ENCODE measurements around the gene CHST4.

CHST4 gene

DNA sequence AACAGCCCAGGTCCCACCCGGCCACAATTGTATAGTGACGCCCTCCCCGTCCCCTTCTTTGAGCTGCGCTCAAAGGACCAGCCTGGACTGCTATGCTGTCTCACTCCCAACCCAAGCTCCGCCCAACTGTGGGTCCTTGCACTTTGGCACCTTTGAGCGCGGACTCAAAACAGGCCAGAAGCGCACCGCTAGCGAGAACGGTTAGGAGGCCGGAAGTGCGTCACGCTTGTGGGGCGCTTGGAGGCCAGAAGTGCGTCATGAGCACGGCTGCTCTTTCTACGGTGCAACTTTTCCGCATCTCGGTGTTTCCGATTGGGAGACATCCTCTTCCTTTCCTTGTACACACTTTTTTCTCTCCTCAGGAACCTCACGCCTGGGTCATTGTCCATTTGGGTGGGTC, 37.1 kb upstream of the CHST4 start, which contains the start of gene ZNF19:
Gene ZNF19 (minus strand): TSS at position 203 of the 400 bp plus-strand sequence. CDS start 7,210 bp downstream, outside the sequence.
- Histone ChIP-seq H3K9me2 (replicated peaks; ENCODE audit: low read depth, low read length) (no peaks in the 10 kb centered on the region), H3F3A (ENCODE audit: low read depth) (no peaks in the 10 kb centered on the region), H2AFZ (ENCODE audit: low read length) (no peak within 1 kb of the TSS), H3K4me3 (ENCODE audit: low read length, poor library complexity, severe bottlenecking) (no peak within 1 kb of the TSS), H3K4me2 (ENCODE audit: low read depth, low read length, poor library complexity, severe bottlenecking) (no peak within 1 kb of the TSS), H3K4me1 (ENCODE audit: insufficient read depth, low read length, poor library complexity, severe bottlenecking) (peaks cover 10% of the 10 kb centered on the region), H3K9me3 (ENCODE audit: insufficient read depth, low read depth, low read length) (no peaks in the 10 kb centered on the region), H3K27me3 (ENCODE audit: insufficient read depth, low read length, poor library complexity, severe bottlenecking) (no peaks in the 10 kb centered on the region), H3K9ac (ENCODE audit: low read depth, low read length, poor library complexity, severe bottlenecking) (no peak within 1 kb of the TSS), H3K79me2 (ENCODE audit: insufficient read depth, low read length) (no peaks in the 10 kb centered on the region), H4K20me1 (ENCODE audit: insufficient read depth, low read length, poor library complexity, severe bottlenecking) (no peaks in the 10 kb centered on the region), H3K36me3 (ENCODE audit: insufficient read depth, low read length) (no peaks in the 10 kb centered on the region)
- TF ChIP-seq, protein P1, sequence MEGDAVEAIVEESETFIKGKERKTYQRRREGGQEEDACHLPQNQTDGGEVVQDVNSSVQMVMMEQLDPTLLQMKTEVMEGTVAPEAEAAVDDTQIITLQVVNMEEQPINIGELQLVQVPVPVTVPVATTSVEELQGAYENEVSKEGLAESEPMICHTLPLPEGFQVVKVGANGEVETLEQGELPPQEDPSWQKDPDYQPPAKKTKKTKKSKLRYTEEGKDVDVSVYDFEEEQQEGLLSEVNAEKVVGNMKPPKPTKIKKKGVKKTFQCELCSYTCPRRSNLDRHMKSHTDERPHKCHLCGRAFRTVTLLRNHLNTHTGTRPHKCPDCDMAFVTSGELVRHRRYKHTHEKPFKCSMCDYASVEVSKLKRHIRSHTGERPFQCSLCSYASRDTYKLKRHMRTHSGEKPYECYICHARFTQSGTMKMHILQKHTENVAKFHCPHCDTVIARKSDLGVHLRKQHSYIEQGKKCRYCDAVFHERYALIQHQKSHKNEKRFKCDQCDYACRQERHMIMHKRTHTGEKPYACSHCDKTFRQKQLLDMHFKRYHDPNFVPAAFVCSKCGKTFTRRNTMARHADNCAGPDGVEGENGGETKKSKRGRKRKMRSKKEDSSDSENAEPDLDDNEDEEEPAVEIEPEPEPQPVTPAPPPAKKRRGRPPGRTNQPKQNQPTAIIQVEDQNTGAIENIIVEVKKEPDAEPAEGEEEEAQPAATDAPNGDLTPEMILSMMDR (conservative IDR thresholded peaks at IDR 0.05; ENCODE audit: low read length) = no peak
- no peak for TF ChIP-seq EZH2phosphoT487 (IDR thresholded peaks at IDR 0.05; ENCODE audit: borderline replicate concordance)

DNA sequence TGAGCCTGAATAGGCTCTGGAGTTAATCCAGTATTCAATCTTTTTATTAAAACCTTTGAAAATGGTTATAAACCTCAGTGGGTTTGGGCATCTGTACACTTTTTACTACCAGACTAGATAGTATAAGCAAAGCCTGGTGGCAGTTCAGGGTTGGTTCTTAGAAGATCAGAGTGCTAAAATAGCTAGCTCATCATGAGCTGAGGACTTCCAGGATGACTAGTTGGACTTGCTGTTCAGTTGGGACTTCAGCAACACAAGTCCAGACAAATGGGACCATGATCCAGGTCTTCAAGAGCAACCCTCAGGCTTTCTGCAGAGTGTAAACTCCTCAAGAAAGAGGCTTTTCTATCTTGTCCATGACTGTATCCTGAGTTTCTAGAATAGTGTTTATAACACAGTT, 35.9 kb upstream of the CHST4 start:
- no peak overlapping the region for H3K4me2 ChIP-seq (ENCODE audit: low read depth, low read length, poor library complexity, severe bottlenecking)
- H3K79me2 ChIP-seq (ENCODE audit: insufficient read depth, low read length) = no peaks in the 10 kb centered on the region
- H3K9ac ChIP-seq (ENCODE audit: low read depth, low read length, poor library complexity, severe bottlenecking) = no peak overlapping the region
- no peaks in the 10 kb centered on the region for H3F3A ChIP-seq (ENCODE audit: low read depth)
- no peaks in the 10 kb centered on the region for H4K20me1 ChIP-seq (ENCODE audit: insufficient read depth, low read length, poor library complexity, severe bottlenecking)
- H3K4me3 ChIP-seq (ENCODE audit: low read length, poor library complexity, severe bottlenecking) = no peak overlapping the region
- peaks cover 6% of the 10 kb centered on the region for H3K4me1 ChIP-seq (ENCODE audit: insufficient read depth, low read length, poor library complexity, severe bottlenecking)
- no peaks in the 10 kb centered on the region for H3K9me2 ChIP-seq (replicated peaks; ENCODE audit: low read depth, low read length)
- no peaks in the 10 kb centered on the region for H3K9me3 ChIP-seq (ENCODE audit: insufficient read depth, low read depth, low read length)
- no peak overlapping the region for H2AFZ ChIP-seq (ENCODE audit: low read length)
- TF ChIP-seq, protein P1 (conservative IDR thresholded peaks at IDR 0.05; ENCODE audit: low read length) = no peak
- TF ChIP-seq EZH2phosphoT487 (IDR thresholded peaks at IDR 0.05; ENCODE audit: borderline replicate concordance) = no peak
- no peaks in the 10 kb centered on the region for H3K27me3 ChIP-seq (ENCODE audit: insufficient read depth, low read length, poor library complexity, severe bottlenecking)
- no peaks in the 10 kb centered on the region for H3K36me3 ChIP-seq (ENCODE audit: insufficient read depth, low read length)

DNA sequence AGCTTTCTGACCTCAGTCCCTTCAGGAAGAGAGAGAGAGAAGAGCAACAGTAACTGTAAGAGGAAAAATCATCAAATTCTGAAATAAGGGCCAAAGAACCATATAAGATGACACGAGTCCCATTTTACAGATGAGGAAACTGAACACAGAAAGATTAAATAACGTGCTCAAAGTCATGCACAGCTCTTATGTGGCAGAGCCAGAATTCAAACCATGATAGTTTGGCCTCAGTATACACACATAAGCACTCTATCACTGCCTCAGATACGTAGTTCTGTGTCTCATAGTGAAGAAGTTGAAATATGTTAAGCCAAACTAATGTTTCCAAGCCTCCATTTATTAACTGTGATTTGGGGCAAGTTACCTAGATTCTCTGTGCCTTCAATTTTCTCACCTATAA, 35.2 kb upstream of the CHST4 start:
- no peaks in the 10 kb centered on the region for H3K79me2 ChIP-seq (ENCODE audit: insufficient read depth, low read length)
- H3K4me1 ChIP-seq (ENCODE audit: insufficient read depth, low read length, poor library complexity, severe bottlenecking) = peaks cover 6% of the 10 kb centered on the region
- H3K9ac ChIP-seq (ENCODE audit: low read depth, low read length, poor library complexity, severe bottlenecking) = no peak overlapping the region
- no peaks in the 10 kb centered on the region for H3K36me3 ChIP-seq (ENCODE audit: insufficient read depth, low read length)
- H3K4me3 ChIP-seq (ENCODE audit: low read length, poor library complexity, severe bottlenecking) = no peak overlapping the region
- no peaks in the 10 kb centered on the region for H3F3A ChIP-seq (ENCODE audit: low read depth)
- H3K9me2 ChIP-seq (replicated peaks; ENCODE audit: low read depth, low read length) = no peaks in the 10 kb centered on the region
- H3K9me3 ChIP-seq (ENCODE audit: insufficient read depth, low read depth, low read length) = no peaks in the 10 kb centered on the region
- no peaks in the 10 kb centered on the region for H4K20me1 ChIP-seq (ENCODE audit: insufficient read depth, low read length, poor library complexity, severe bottlenecking)
- H2AFZ ChIP-seq (ENCODE audit: low read length) = no peak overlapping the region
- H3K27me3 ChIP-seq (ENCODE audit: insufficient read depth, low read length, poor library complexity, severe bottlenecking) = no peaks in the 10 kb centered on the region
- H3K4me2 ChIP-seq (ENCODE audit: low read depth, low read length, poor library complexity, severe bottlenecking) = no peak overlapping the region
- TF ChIP-seq, protein P1 (conservative IDR thresholded peaks at IDR 0.05; ENCODE audit: low read length) = no peak
- no peak for TF ChIP-seq EZH2phosphoT487 (IDR thresholded peaks at IDR 0.05; ENCODE audit: borderline replicate concordance)

All from Loucy (cell line).